SU-DHL-6 (cell line): ENCODE measurements around the gene DHCR24.

Source experiments
- H2AFZ ChIP-seq: fragments of 200-600 bp; sonication (generic); 2 replicates; pipeline ENCODE4 v1.6.1; 2014; ENCODE audit warnings: low read depth, mild to moderate bottlenecking, moderate library complexity, mixed read lengths, antibody characterized with exemption, low read length; ENCODE audit not compliant: severe bottlenecking
- H3F3A ChIP-seq: fragments of 200-600 bp; shearing (Covaris generic); 2 replicates; pipeline ENCODE4 v1.6.0; 2016; ENCODE audit warnings: antibody characterized with exemption, mild to moderate bottlenecking; ENCODE audit not compliant: insufficient read depth
- H3K27ac ChIP-seq: fragments of 200-600 bp; sonication (generic); 2 replicates; pipeline ENCODE4 v1.5.1; 2016; ENCODE audit warnings: low read depth, mild to moderate bottlenecking, low read length, moderate library complexity, mixed read lengths
- H3K27me3 ChIP-seq: fragments of 200-600 bp; sonication (generic), shearing (Covaris generic); 2 replicates; pipeline ENCODE4 v1.6.0; 2014; ENCODE audit warnings: mild to moderate bottlenecking, low read length
- H3K36me3 ChIP-seq: fragments of 200-600 bp; sonication (generic); 2 replicates; pipeline ENCODE4 v1.6.1; 2014; ENCODE audit warnings: mild to moderate bottlenecking, low read length, mixed read lengths
- H3K4me2 ChIP-seq: fragments of 300-600, 200-600 bp; shearing (Covaris generic), sonication (generic); 2 replicates; pipeline ENCODE4 v1.6.0; 2014; ENCODE audit warnings: low read length, low read depth, mild to moderate bottlenecking; ENCODE audit not compliant: poor library complexity, severe bottlenecking
- H3K4me3 ChIP-seq: fragments of 200-600 bp; sonication (generic); 2 replicates; pipeline ENCODE4 v1.5.1; 2014; ENCODE audit warnings: antibody characterized with exemption, low read length, mild to moderate bottlenecking, mixed read lengths; ENCODE audit not compliant: insufficient read depth, poor library complexity, severe bottlenecking
- H3K79me2 ChIP-seq: fragments of 200-600 bp; sonication (generic); 2 replicates; pipeline ENCODE4 v1.6.1; 2014; ENCODE audit warnings: mild to moderate bottlenecking, low read length, moderate library complexity; ENCODE audit not compliant: insufficient read depth
- H3K9ac ChIP-seq: fragments of 200-600 bp; sonication (generic); 2 replicates; pipeline ENCODE4 v1.7.0; 2014; ENCODE audit warnings: mild to moderate bottlenecking, low read length
- H3K9me2 ChIP-seq: fragments of 200-600 bp; sonication (generic); replicated peaks from 2 replicates; pipeline ENCODE4 v1.6.1; 2014; ENCODE audit warnings: low read length; ENCODE audit not compliant: insufficient read depth
- H3K9me3 ChIP-seq: fragments of 200-600 bp; sonication (generic); 2 replicates; pipeline ENCODE4 v1.6.1; 2014; ENCODE audit warnings: low read length, mixed read lengths; ENCODE audit not compliant: insufficient read depth
- H4K20me1 ChIP-seq: fragments of 200-600 bp; sonication (generic); 2 replicates; pipeline ENCODE4 v1.6.1; 2014; ENCODE audit warnings: low read depth, mild to moderate bottlenecking, antibody characterized with exemption, low read length, moderate library complexity, mixed read lengths
- EZH2phosphoT487 ChIP-seq: fragments of 200-600 bp; sonication (generic), shearing (Covaris generic); conservative IDR thresholded peaks from 2 replicates; pipeline ENCODE4 v1.6.1; 2018; ENCODE audit warnings: mild to moderate bottlenecking, antibody characterized with exemption, low read length, moderate library complexity, mixed read lengths
- TF ChIP-seq, protein P1 (sequence below): fragments of 200-600 bp; sonication (generic); IDR thresholded peaks from one replicate; pipeline ENCODE4 v1.5.1; 2017; ENCODE audit warnings: antibody characterized with exemption, mild to moderate bottlenecking, low read length, moderate library complexity; ENCODE audit not compliant: insufficient read depth, poor library complexity, severe bottlenecking

The DHCR24 gene

DNA sequence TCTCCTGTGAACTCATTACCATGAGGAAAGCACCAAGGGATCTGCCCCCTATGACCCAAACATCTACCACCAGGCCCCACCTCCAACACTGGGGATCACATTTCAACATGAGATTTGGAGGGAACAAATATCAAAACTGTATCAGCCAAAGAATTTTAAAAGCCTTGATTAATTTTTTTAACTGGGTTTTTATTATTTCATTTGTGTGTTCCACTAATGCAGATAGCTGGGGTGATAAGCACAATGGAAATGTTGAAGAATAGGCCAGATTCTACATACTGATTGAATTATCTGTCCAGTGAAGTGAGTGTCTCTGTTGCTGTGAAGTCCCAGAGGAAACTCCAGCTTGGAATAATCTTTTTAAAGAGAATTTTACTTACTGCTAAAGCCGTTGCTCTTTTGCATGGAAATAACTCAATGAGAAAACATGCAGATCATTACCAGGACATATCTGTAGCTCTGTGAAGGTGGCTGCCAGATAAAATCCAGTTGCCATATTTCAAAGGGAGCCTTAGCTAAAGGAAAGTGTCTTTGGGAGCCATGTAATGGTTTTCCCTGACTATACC, 44.4 kb upstream of the DHCR24 start:
- Histone ChIP-seq H3K9me2 (no peaks in the 10 kb centered on the region), H3K79me2 (no peaks in the 10 kb centered on the region)

DNA sequence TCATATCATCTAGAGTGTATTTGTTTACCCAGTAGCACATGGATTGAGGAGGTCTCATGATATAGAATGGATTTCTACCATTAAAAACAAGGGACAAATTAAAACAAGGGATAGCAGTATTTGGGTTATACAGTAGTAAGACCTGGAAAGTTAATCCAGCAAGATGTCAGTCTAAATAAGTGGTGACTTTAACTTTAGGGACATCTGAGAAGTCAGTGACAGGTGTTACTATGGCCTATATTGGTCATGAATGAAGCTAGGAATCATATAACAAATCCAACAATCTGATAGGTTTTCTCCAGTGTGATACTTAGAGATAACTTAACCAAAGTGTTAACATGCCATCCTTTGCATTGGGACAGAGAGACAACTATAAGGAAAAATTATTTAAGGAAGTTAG, 42.7 kb upstream of the DHCR24 start:
- Histone ChIP-seq H3K9me3 (no peaks in the 10 kb centered on the region), H3K9ac (no peak overlapping the region), H3K36me3 (no peaks in the 10 kb centered on the region), H3K27me3 (no peaks in the 10 kb centered on the region), H4K20me1 (no peaks in the 10 kb centered on the region), H3K79me2 (no peaks in the 10 kb centered on the region), H3K4me2 (no peak overlapping the region), H3K4me3 (no peak overlapping the region), H3K9me2 (no peaks in the 10 kb centered on the region), H3K27ac (no peak overlapping the region), H3F3A (no peaks in the 10 kb centered on the region), H2AFZ (no peak overlapping the region)
- TF ChIP-seq, protein P1, sequence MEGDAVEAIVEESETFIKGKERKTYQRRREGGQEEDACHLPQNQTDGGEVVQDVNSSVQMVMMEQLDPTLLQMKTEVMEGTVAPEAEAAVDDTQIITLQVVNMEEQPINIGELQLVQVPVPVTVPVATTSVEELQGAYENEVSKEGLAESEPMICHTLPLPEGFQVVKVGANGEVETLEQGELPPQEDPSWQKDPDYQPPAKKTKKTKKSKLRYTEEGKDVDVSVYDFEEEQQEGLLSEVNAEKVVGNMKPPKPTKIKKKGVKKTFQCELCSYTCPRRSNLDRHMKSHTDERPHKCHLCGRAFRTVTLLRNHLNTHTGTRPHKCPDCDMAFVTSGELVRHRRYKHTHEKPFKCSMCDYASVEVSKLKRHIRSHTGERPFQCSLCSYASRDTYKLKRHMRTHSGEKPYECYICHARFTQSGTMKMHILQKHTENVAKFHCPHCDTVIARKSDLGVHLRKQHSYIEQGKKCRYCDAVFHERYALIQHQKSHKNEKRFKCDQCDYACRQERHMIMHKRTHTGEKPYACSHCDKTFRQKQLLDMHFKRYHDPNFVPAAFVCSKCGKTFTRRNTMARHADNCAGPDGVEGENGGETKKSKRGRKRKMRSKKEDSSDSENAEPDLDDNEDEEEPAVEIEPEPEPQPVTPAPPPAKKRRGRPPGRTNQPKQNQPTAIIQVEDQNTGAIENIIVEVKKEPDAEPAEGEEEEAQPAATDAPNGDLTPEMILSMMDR: no peak
- TF ChIP-seq EZH2phosphoT487: no peak

More for the DNA sequence above, 44.4 kb upstream of the DHCR24 start:
- no peaks in the 10 kb centered on the region for H3K27me3 ChIP-seq
- no peaks in the 10 kb centered on the region for H3F3A ChIP-seq
- no peak overlapping the region for H3K4me2 ChIP-seq
- no peak overlapping the region for H3K4me3 ChIP-seq
- H3K36me3 ChIP-seq: no peaks in the 10 kb centered on the region
- no peak overlapping the region for H3K27ac ChIP-seq
- no peak overlapping the region for H2AFZ ChIP-seq
- no peaks in the 10 kb centered on the region for H3K9me3 ChIP-seq
- no peaks in the 10 kb centered on the region for H4K20me1 ChIP-seq
- TF ChIP-seq EZH2phosphoT487: no peak
- TF ChIP-seq, protein P1: no peak
- H3K9ac ChIP-seq: no peak overlapping the region

DNA sequence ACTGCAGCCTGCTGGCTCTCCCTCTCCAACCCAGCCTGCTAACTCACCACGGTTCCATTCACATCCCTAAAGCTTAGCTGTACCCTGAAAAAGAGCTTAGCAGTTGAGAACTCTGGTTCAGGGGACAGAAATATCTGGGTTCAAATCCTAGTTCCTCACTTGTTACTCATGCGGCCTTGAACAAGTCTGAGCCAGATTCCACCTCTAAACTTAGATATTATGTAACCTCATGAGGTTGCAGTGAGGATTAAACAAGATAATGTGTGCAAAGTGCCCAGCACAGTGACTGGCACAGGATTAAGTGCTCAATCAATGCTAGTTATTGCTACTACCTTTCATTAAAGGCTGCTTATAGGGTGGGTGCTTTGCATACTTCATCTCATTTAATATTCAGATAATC, 41.3 kb upstream of the DHCR24 start:
- Histone ChIP-seq H3K4me2 (no peak overlapping the region), H3K27me3 (no peaks in the 10 kb centered on the region), H3F3A (no peaks in the 10 kb centered on the region), H3K36me3 (no peaks in the 10 kb centered on the region), H3K9me3 (no peaks in the 10 kb centered on the region), H3K9me2 (no peaks in the 10 kb centered on the region), H3K9ac (no peak overlapping the region), H3K79me2 (no peaks in the 10 kb centered on the region), H3K27ac (no peak overlapping the region), H2AFZ (no peak overlapping the region), H3K4me3 (no peak overlapping the region), H4K20me1 (no peaks in the 10 kb centered on the region)
- TF ChIP-seq EZH2phosphoT487: no peak
- TF ChIP-seq, protein P1: no peak
